Endothelial cell of umbilical vein (primary cell): ENCODE results near the gene LAMC1. TPM values are rescaled to one million over a fixed set of nuclear protein-coding genes. Genes with fewer than 3 reads are reported as not detected.

Experiments
- BruUV-seq: library from RNA; stranded (reverse); fragments of 400-500 nt; replicated peaks from 2 replicates; lab custom pipeline; 2021; lab: Mats Ljungman, UMichigan
- CTCF ChIA-PET: fragments of 300-600, 350-600 bp; sonication (Branson Sonifier 250); formaldehyde crosslinking; loops from one replicate; lab custom pipeline; 2021; ENCODE audit warnings: antibody characterized with exemption, inconsistent platforms; lab: Charles Lee
- POLR2A ChIA-PET: fragments of 300-600, 350-600 bp; sonication (Branson Sonifier 250); formaldehyde crosslinking; loops from one replicate; lab custom pipeline; 2021; ENCODE audit warnings: antibody characterized with exemption, inconsistent platforms; lab: Charles Lee
- DNase-seq: peaks from one replicate; pipeline ENCODE4 v3.0.0-alpha.2; 2011; ENCODE audit warnings: low read depth, low spot score
- FAIRE-seq: peaks from 2 replicates; lab custom pipeline; 2011; peaks lifted over from hg19 to GRCh38; lab: Jason Lieb, UNC
- H2AFZ ChIP-seq: 2 replicates; pipeline ENCODE4 v1.6.0; 2012; ENCODE audit warnings: low read depth, low read length, control low read depth, inconsistent platforms
- H3K27ac ChIP-seq: 2 replicates; pipeline ENCODE4 v1.5.1; 2011; ENCODE audit warnings: low read depth, mild to moderate bottlenecking, control low read depth, low read length, moderate library complexity; ENCODE audit not compliant: insufficient read depth
- H3K27me3 ChIP-seq, 2 experiments: 2 replicates each; pipeline versions ENCODE4 v1.6.0 to v1.6.1; 2011; ENCODE audit warnings: low read length in 2 of 2, mixed read lengths in 1 of 2; ENCODE audit not compliant: control insufficient read depth in 2 of 2, insufficient read depth in 2 of 2
- H3K36me3 ChIP-seq, 2 experiments: 2 replicates in 1 of 2; 3 replicates in 1 of 2; pipeline ENCODE4 v1.5.1; 2011; ENCODE audit warnings: low read length in 2 of 2, mild to moderate bottlenecking in 1 of 2, moderate library complexity in 1 of 2; ENCODE audit not compliant: control insufficient read depth in 2 of 2, insufficient read depth in 2 of 2; ENCODE audit errors: extremely low read depth in 1 of 2
- H3K4me1 ChIP-seq: 3 replicates; pipeline ENCODE4 v1.5.1; 2011; ENCODE audit warnings: mild to moderate bottlenecking, low read length; ENCODE audit not compliant: control insufficient read depth, insufficient read depth; ENCODE audit errors: extremely low read depth
- H3K4me2 ChIP-seq: 2 replicates; pipeline ENCODE4 v1.6.1; 2011; ENCODE audit warnings: low read length, control low read depth, mixed read lengths; ENCODE audit not compliant: insufficient read depth
- H3K4me3 ChIP-seq, 3 experiments: fragments of 200-600 bp in 1 of 3; sonication (generic), shearing (Covaris generic) in 1 of 3; replicated peaks in 1 of 3; 2 replicates each; pipeline ENCODE4 v1.5.1; 2011 to 2016; ENCODE audit warnings: control low read depth in 3 of 3, low read length in 3 of 3, mild to moderate bottlenecking in 2 of 3, inconsistent platforms in 1 of 3, low read depth in 1 of 3, moderate library complexity in 1 of 3; ENCODE audit not compliant: insufficient read depth in 1 of 3
- H3K79me2 ChIP-seq: 2 replicates; pipeline ENCODE4 v1.6.0; 2012; ENCODE audit warnings: low read length, inconsistent platforms; ENCODE audit not compliant: control insufficient read depth, insufficient read depth
- H3K9ac ChIP-seq: replicated peaks from 2 replicates; pipeline ENCODE3; 2011; ENCODE audit warnings: low read length, control low read depth; ENCODE audit not compliant: insufficient read depth; ENCODE audit errors: extremely low read depth
- H3K9me1 ChIP-seq: replicated peaks from 3 replicates; pipeline ENCODE4 v1.6.0; 2011; ENCODE audit warnings: mild to moderate bottlenecking, low read length; ENCODE audit not compliant: control insufficient read depth, insufficient read depth; ENCODE audit errors: extremely low read depth
- H3K9me3 ChIP-seq: replicated peaks from 2 replicates; pipeline ENCODE4 v1.5.1; 2012; ENCODE audit warnings: low read length, inconsistent platforms; ENCODE audit not compliant: control insufficient read depth, insufficient read depth
- H4K20me1 ChIP-seq: replicated peaks from 2 replicates; pipeline ENCODE3; 2011; ENCODE audit warnings: mild to moderate bottlenecking, low read length; ENCODE audit not compliant: control insufficient read depth, insufficient read depth; ENCODE audit errors: extremely low read depth
- EZH2 ChIP-seq: IDR thresholded peaks from 2 replicates; pipeline ENCODE4 v1.6.1; 2012; ENCODE audit warnings: borderline replicate concordance, low read depth, mild to moderate bottlenecking, moderate library complexity, low read length, inconsistent platforms; ENCODE audit not compliant: severe bottlenecking
- FOS ChIP-seq: IDR thresholded peaks from 2 replicates; pipeline ENCODE4 v1.6.1; 2011; ENCODE audit warnings: mild to moderate bottlenecking, low read length, moderate library complexity, borderline replicate concordance; ENCODE audit not compliant: insufficient read depth
- GATA2 ChIP-seq: IDR thresholded peaks from 2 replicates; pipeline ENCODE4 v1.7.0; 2011; ENCODE audit warnings: low read depth, mild to moderate bottlenecking, moderate library complexity, mixed read lengths, low read length; ENCODE audit not compliant: insufficient read length, insufficient read depth
- JUN ChIP-seq: IDR thresholded peaks from 2 replicates; pipeline ENCODE4 v1.6.1; 2011; ENCODE audit warnings: borderline replicate concordance, low read depth; ENCODE audit not compliant: insufficient read length, insufficient read depth
- MYC ChIP-seq: IDR thresholded peaks from one replicate; pipeline ENCODE4 v1.6.1; 2011; ENCODE audit warnings: mild to moderate bottlenecking, low read depth, low read length
- POLR2A ChIP-seq: IDR thresholded peaks from 2 replicates; pipeline ENCODE4 v1.6.1; 2012; ENCODE audit warnings: low read depth, mild to moderate bottlenecking, control low read depth, low read length
- POLR2AphosphoS5 ChIP-seq: IDR thresholded peaks from 2 replicates; pipeline ENCODE4 v1.6.1; 2012; ENCODE audit warnings: low read depth, mild to moderate bottlenecking, control low read depth, low read length, moderate library complexity; ENCODE audit not compliant: insufficient read depth
- dilution Hi-C: fragments of 300-500 bp; cut with MboI; formaldehyde crosslinking; loops from one replicate; pipeline ENCODE4 v1.15.0; 2019; ENCODE audit warnings: low sequenced_read_pairs; ENCODE audit not compliant: extremely low pct_ligation_motif_present
- intact Hi-C: fragments of 100-400 bp; cut with micrococcal nuclease; formaldehyde crosslinking; loops from one replicate; pipeline ENCODE4 v1.10.0; 2022
- polyA plus RNA-seq, 4 experiments: library from polyadenylated mRNA; depleted of rRNA in 3 of 4; stranded (reverse) in 3 of 4; unstranded in 1 of 4; fragments of >200 nt; gene quantifications; 2 replicates each; pipeline versions ENCODE4 v1.2.1 to v1.2.3, GENCODE V29; 2011 to 2012; ENCODE audit warnings: missing spikeins in 1 of 4
- total RNA-seq: library from RNA; stranded (reverse); gene quantifications from 2 replicates; pipeline ENCODE4 v1.2.3, GENCODE V29; 2021
- TF ChIP-seq, protein P1 (sequence below): IDR thresholded peaks from 2 replicates; pipeline ENCODE4 v1.6.1; 2011; ENCODE audit not compliant: insufficient read depth, insufficient read length
- TF ChIP-seq, protein P2 (sequence below), 2 donors: IDR thresholded peaks; 1 replicate in 1 of 2; 2 replicates in 1 of 2; pipeline ENCODE4 v1.5.1; 2011; ENCODE audit warnings: low read length in 2 of 2, mild to moderate bottlenecking in 2 of 2, moderate library complexity in 2 of 2, control low read depth in 1 of 2, inconsistent platforms in 1 of 2, low read depth in 1 of 2; ENCODE audit not compliant: insufficient read depth in 1 of 2; ENCODE audit errors: extremely low read depth in 1 of 2

Gene LAMC1
- total and polyA plus RNA-seq, 2 donors (not counting 3 experiments of a cell fraction or from before 2014, with no cell fraction given): 92.5 to 216 TPM

DNA sequence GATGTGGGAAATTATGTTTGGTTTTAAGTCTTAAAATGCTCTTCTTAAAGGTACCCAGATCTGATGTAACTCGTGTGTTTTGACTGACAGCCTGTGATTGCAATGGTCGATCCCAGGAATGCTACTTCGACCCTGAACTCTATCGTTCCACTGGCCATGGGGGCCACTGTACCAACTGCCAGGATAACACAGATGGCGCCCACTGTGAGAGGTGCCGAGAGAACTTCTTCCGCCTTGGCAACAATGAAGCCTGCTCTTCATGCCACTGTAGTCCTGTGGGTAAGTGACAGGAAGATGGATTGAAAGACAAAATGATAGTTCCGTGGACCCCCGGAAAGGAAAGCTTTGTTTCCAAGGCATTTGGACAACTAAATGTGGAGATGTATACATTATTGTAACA, 91.2 kb downstream of the LAMC1 start:
- H4K20me1 ChIP-seq: no peaks in the 10 kb centered on the region
- no peak for FAIRE-seq
- BruUV-seq: no TSS peak
- no peak overlapping the region for H3K4me2 ChIP-seq
- peaks cover 11 to 18% of the 10 kb centered on the region in 2 experiments for H3K36me3 ChIP-seq
- no peaks in the 10 kb centered on the region for H3K9me1 ChIP-seq
- TF ChIP-seq GATA2: no peak
- no peak for TF ChIP-seq JUN
- no peak for TF ChIP-seq FOS
- no peak for TF ChIP-seq MYC
- no peak for TF ChIP-seq EZH2
- TF ChIP-seq, protein P1, sequence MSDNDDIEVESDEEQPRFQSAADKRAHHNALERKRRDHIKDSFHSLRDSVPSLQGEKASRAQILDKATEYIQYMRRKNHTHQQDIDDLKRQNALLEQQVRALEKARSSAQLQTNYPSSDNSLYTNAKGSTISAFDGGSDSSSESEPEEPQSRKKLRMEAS: no peak
- TF ChIP-seq POLR2A: no peak
- TF ChIP-seq POLR2AphosphoS5: no peak
- TF ChIP-seq, protein P2, sequence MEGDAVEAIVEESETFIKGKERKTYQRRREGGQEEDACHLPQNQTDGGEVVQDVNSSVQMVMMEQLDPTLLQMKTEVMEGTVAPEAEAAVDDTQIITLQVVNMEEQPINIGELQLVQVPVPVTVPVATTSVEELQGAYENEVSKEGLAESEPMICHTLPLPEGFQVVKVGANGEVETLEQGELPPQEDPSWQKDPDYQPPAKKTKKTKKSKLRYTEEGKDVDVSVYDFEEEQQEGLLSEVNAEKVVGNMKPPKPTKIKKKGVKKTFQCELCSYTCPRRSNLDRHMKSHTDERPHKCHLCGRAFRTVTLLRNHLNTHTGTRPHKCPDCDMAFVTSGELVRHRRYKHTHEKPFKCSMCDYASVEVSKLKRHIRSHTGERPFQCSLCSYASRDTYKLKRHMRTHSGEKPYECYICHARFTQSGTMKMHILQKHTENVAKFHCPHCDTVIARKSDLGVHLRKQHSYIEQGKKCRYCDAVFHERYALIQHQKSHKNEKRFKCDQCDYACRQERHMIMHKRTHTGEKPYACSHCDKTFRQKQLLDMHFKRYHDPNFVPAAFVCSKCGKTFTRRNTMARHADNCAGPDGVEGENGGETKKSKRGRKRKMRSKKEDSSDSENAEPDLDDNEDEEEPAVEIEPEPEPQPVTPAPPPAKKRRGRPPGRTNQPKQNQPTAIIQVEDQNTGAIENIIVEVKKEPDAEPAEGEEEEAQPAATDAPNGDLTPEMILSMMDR (IDR thresholded peaks at IDR 0.05; ENCODE audit: extremely low read depth in 1 of 2, insufficient read depth in 1 of 2, low read depth in 1 of 2, low read length in 2 of 2): no peak
- H3K9ac ChIP-seq: no peak overlapping the region
- no peaks in the 10 kb centered on the region for H3K9me3 ChIP-seq
- dilution Hi-C loops (no loop called here), intact Hi-C loops (no loop called here)
- no peaks in the 10 kb centered on the region for H3K4me1 ChIP-seq
- H3K79me2 ChIP-seq: peaks cover 9% of the 10 kb centered on the region
- no peaks in the 10 kb centered on the region for H3K27me3 ChIP-seq
- POLR2A ChIA-PET: no interaction called here
- no peak overlapping the region for H2AFZ ChIP-seq
- no peak for DNase-seq
- CTCF ChIA-PET: no interaction called here
- no peak overlapping the region for H3K4me3 ChIP-seq
- H3K27ac ChIP-seq: no peak overlapping the region
